ENCODE measurements around the gene B3GAT1.

- TF ChIP-seq, protein P1, sequence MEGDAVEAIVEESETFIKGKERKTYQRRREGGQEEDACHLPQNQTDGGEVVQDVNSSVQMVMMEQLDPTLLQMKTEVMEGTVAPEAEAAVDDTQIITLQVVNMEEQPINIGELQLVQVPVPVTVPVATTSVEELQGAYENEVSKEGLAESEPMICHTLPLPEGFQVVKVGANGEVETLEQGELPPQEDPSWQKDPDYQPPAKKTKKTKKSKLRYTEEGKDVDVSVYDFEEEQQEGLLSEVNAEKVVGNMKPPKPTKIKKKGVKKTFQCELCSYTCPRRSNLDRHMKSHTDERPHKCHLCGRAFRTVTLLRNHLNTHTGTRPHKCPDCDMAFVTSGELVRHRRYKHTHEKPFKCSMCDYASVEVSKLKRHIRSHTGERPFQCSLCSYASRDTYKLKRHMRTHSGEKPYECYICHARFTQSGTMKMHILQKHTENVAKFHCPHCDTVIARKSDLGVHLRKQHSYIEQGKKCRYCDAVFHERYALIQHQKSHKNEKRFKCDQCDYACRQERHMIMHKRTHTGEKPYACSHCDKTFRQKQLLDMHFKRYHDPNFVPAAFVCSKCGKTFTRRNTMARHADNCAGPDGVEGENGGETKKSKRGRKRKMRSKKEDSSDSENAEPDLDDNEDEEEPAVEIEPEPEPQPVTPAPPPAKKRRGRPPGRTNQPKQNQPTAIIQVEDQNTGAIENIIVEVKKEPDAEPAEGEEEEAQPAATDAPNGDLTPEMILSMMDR (conservative IDR thresholded peaks at IDR 0.05 in 1 of 2, IDR thresholded peaks at IDR 0.05 in 1 of 2; ENCODE audit: low read depth in 1 of 2, low read length in 2 of 2): no peak
- TF ChIP-seq EZH2 (IDR thresholded peaks at IDR 0.05; ENCODE audit: low read length, missing control alignments): no peak
Observed at GRCh38 chr11:134449051-134449450, 37.0 kb upstream of the B3GAT1 start.

All from fibroblast of lung (primary cell).